Measurements from ENCODE around the gene PHACTR1.

GRCh38 chr6:12806796-12807195, 90.2 kb downstream of the PHACTR1 start:
- TF ChIP-seq CTCF (IDR thresholded peaks at IDR 0.05), result no peak
- TF ChIP-seq POLR2A (IDR thresholded peaks at IDR 0.05), result no peak
- no peak for TF ChIP-seq EP300 (IDR thresholded peaks at IDR 0.05)

Data from stomach (tissue), 4 donors.